Neural cell (in vitro differentiated cells): ENCODE results near the gene B4GALT5.

Experiments
- CTCF ChIP-seq: fragments of 450-650 bp; IDR thresholded peaks from 2 replicates; pipeline ENCODE4 v1.5.1; 2014; ENCODE audit warnings: antibody characterized with exemption, mild to moderate bottlenecking, moderate library complexity; ENCODE audit not compliant: poor library complexity, severe bottlenecking
- EP300 ChIP-seq: fragments of 450-650 bp; conservative IDR thresholded peaks from 2 replicates; pipeline ENCODE4 v1.6.1; 2014; ENCODE audit warnings: antibody characterized with exemption, mild to moderate bottlenecking, moderate library complexity; ENCODE audit not compliant: poor library complexity, severe bottlenecking
- EZH2 ChIP-seq: fragments of 200-600, 300-800 bp; shearing (Covaris generic), sonication (generic); IDR thresholded peaks from 2 replicates; pipeline ENCODE4 v1.6.1; 2014; ENCODE audit warnings: antibody characterized with exemption, low read length, borderline replicate concordance, mild to moderate bottlenecking; ENCODE audit not compliant: insufficient read depth, poor library complexity, severe bottlenecking
- POLR2AphosphoS5 ChIP-seq: IDR thresholded peaks from 2 replicates; pipeline ENCODE4 v1.6.1; 2012

DNA sequence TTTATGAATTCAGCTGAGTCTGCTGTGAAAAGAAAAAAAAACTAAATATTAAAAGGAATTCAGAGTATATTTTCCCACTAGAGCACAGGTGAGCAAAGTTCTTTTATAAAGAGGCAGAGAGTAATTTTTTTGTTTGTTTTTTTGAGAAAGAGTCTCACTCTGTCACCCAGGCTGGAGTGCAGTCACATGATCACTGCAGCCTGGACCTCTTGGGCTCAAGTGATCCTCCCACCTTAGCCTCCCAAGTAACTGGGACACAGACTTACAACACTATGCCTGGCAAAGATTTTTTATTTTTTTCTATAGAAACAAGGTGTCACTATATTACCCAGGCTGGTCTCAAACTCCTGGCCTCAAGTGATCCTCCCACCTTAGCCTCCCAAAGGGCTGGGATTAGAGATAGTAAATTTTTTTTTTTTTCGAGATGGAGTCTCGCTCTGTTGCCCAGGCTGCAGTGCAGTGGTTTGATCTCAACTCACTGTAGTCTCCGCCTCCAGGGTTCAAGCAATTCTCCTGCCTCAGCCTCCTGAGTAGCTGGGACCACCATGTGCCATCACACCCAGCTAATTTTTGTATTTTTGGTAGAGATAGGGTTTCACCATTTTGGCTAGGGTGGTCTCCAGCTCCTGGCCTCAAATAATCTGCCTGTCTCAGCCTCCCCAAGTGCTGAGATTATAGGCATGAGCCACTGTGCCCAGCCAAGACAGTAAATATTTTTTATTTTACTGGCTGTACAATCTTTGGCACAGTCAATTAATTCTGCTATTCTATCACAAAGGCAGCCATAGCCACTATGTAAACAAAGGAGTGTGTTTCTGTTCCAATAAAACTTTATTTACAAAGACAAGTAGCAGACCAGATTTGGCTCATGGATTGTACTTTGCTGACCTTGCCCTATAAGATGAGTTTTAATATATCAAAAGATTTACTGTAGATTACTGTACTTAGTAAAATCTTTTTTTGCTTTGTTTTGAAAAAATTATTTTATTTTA lies 14.5 kb upstream of the B4GALT5 start:
- TF ChIP-seq CTCF = no peak
- no peak for TF ChIP-seq EP300
- TF ChIP-seq EZH2 = no peak
- no peak for TF ChIP-seq POLR2AphosphoS5
